GM18861 (cell line): ENCODE results near the gene FOXI2.

Source experiments
- ATAC-seq: cut with Tn5 transposase; IDR thresholded peaks from one replicate; pipeline ENCODE4 v1.9.1; 2021; ENCODE audit not compliant: unreplicated experiment

The FOXI2 gene

DNA sequence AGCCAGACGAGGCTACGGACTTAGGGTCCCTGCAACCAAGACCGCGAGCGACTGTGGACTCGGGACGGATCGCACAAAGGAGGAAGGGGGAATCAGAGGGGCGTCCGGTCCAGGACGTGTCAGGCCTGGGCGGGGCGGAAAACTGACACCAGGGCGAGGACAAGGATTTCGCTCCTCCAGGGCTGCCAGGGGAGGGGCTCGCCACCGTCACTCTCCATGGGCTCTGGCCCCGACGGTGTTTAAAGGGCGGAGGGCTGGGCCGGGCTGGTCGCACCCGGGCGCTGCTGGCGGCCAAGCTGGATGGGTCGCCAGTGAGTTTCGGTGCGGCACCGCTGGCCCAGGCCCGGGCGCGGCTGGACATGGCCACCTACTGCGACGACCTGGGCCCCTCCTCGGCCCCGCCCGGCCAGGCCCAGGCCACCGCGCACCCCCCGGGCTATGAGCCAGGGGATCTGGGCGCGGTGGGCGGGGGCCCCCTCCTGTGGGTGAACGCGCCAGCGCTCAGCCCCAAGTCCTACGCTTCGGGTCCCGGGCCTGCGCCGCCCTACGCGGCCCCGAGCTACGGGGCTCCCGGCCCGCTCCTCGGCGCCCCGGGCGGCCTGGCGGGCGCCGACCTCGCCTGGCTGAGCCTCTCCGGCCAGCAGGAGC, at the start of gene FOXI2:
FOXI2 (plus strand) TSS at position 271 of the 648 bp plus-strand sequence; CDS start at position 360, 89 bp downstream.
- ATAC-seq = no peak

GRCh38 chr10:127687548-127687947, 49.4 kb upstream of the FOXI2 start:
- no peak for ATAC-seq

DNA sequence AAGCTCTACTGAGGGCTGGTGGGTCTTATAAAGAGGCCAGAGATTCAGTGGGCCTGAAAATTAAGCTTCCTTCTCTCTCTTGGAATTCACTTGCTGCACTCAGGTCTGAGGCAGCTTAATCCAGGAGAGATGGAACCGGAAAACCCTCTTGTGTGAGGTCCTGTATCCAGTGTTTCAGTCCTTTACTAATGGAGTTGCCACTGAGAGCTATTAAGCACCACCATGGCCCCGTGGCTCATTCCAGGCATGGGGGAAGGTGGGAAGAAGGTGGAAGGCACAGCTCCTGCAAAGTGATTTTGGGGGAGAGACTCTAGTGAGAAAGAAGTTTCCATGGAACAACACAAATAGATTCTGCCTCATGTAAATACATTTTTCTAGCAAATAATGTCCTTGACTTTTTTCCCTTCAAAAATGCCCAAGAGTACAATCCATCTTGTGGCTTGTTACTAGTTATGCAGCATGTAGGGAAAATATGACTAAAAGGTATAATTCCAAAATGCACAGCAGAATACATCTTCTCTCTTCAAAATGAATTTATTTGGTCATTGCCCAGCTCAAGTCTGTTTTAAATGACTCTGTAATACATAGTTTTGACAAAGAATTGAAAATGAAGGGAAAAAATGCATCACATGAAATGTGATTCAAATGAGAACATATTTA, 46.7 kb upstream of the FOXI2 start:
- ATAC-seq = no peak

DNA sequence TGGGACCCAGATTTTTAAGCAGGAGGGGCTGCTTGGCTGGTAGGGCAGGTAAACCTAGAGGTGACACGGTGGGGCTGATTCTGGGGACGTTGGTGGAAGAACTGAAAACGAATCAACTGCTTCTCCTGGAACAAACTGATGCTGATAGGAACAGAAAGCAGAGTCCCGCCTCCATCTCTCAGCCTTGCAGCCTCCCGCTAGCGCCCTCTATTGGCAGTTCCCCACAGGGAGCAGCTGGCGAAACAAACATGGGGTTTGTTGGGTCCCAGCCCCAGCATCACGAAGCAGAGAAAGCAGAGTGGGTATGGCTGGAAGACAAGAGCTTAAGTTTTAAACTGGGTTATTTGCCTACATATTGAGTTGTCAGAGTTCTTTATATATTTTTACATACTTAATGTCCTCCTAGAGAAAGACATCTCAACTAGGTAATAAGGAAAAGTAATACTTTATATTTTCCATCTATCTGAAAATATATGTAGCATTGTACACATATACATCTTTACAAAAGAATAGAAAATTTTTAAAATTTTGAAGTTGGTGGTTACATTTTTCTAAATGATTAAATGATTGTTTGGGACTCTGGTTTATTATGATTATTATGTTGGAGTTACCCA, 42.3 kb upstream of the FOXI2 start:
- ATAC-seq = peak; percentile 79

- ATAC-seq = no peak
Measured at GRCh38 chr10:127695431-127695830, 41.6 kb upstream of the FOXI2 start.

- no peak for ATAC-seq
Measured at GRCh38 chr10:127698886-127699285, 38.1 kb upstream of the FOXI2 start.

DNA sequence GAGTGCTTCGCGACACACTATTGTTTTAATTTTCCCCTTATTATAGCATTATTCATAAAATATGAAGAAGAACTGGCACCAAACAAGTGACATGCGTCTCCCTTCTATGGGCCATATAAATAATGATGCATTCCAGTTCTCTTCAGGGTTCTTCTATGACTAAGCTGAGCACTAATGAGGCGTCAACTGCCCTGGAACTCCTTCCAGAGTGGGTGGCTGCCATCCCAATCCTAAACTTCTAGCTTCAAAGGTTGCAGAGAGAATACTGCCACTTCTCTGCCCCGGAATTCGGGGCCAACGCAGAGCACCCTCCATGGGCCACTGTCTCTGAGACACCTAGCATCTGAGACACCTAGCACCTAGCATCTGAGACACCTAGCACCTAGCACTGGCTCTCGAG, 37.7 kb upstream of the FOXI2 start:
- ATAC-seq = no peak

GRCh38 chr10:127702271-127702670, 34.7 kb upstream of the FOXI2 start:
- ATAC-seq = no peak

DNA sequence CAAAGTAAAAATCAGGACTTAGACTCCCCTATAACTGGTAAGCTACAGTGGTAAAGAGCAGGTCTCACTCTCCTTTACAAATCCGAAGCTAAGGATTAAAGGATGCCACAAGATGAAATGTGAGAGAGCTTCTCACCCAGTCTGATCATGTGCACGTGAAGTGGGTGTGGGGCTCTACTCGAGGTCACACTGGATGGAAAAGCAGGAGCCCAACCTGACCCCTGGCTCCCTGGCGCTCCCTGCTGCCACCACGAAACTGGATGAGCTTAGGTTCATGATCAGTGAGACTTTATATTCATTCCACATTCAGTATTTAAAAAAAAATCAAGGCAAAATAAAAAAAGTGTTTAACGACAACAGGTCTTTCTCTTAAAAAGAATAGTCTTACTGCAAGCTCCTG, 21.7 kb upstream of the FOXI2 start:
- no peak for ATAC-seq

- ATAC-seq = no peak
Measured at GRCh38 chr10:127715782-127716378, 21.1 kb upstream of the FOXI2 start.

DNA sequence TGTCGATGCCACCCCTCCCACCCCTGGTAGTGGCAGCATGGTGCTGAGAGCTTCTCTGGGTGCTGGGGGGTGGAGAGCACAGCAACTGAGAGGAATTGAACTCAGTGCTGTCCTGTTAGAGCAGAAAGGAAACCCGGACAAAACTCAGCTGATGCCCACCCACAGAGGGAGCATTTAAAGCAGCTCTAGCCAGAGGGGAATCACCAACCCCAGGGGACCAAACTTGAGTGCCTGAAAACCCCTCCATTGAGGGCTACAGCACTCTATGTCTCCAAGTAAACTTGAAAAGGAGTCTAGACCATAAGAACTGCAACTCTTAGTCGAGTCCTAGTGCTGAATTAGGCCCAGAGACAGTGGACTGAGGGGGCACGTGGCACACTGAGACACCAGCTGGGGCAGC, 16.8 kb upstream of the FOXI2 start:
- peak; percentile 60 for ATAC-seq

- no peak for ATAC-seq
Measured at GRCh38 chr10:127720903-127721302, 16.1 kb upstream of the FOXI2 start.

- ATAC-seq = no peak
Measured at GRCh38 chr10:127734753-127735152, 2.2 kb upstream of the FOXI2 start.

- ATAC-seq = no peak
Measured at GRCh38 chr10:127735156-127735555, 1.8 kb upstream of the FOXI2 start.

DNA sequence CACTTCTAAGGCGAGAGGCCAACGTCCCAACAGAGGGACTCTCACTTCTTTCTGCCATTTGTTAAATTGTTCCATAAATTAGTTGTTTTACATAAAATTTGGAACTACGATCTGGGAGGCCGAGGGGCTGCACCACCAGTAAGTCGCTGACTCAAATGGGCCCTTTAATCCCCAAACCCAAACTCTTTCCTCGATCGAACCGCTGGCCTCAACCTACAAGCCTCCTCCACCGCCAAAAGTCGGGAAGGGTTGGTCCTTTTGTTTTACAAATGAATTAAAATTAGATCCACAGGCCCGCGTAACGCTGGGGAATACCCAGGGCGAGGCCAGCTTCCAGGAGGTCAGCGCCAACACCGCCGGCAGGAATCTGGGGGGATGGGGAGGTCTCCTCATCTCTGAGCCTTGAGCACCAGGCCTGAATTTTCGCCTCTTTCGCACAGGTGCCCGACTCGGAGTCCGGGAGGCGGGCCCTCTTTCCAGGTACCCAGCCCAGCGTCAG, 1.2 kb upstream of the FOXI2 start:
- ATAC-seq = no peak

GRCh38 chr10:127736222-127736914, 617 bp upstream of the FOXI2 start:
- ATAC-seq = no peak

GRCh38 chr10:127737563-127738511, 852 bp downstream of the FOXI2 start:
- no peak for ATAC-seq

DNA sequence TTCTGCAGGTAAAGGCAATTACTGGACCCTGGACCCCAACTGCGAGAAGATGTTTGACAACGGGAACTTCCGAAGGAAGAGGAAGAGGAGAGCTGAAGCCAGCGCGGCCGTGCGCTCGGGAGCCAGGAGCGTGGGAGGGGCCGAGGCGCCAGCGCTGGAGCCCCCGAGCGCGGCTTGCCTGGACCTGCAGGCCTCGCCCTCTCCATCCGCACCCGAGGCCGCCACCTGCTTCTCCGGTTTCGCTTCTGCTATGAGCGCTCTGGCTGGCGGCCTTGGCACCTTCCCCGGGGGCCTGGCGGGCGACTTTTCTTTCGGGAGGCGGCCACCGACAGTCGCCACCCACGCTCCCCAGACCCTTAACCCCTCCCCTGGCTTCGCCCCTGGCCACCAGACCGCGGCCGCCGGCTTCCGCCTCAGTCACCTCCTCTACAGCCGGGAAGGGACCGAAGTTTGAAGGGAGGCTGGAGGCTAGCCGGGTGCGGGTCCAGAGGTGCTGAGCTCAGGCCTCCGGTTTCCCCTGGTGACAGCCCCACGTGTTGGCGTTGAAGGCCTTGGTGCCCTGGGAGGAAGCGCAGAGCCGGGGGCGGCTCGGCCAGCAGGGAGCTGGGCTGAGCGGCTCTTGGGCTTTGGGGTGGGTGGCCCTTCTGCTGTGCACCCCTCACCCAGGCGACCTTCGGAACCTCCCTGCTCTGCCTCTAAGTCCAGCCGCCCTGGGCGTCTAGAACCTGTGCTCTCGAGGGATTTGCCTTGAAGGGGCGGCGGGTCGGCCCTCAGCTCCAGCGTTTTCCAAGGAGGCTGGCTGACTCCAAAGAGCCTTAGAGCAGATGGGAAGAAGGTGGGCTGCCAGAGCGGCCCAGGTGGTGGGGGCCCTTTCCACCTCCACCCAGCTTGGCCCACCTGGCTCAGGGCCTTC, 1.8 kb downstream of the FOXI2 start:
- no peak for ATAC-seq

DNA sequence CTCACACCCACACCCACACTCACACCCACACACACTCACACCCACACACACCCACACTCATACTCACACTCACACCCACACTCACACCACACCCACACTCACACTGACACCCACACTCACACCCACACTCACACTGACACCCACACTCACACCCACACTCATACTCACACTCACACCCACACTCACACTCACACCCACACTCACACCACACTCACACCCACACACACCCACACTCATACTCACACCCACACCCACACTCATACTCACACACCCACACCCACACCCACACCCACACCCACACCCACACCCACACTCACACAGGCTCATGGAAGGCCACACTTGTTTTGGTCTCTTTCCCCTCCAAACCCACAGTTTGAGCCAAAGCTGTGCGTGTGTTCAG, 2.9 kb downstream of the FOXI2 start:
- ATAC-seq = no peak
